ENCODE results near the gene RAF1. TPM values are rescaled to one million over a fixed set of nuclear protein-coding genes. Genes with fewer than 3 reads are reported as not detected.

The RAF1 gene
- total and polyA plus RNA-seq, 2 of the 8 experiments (the other 6 are each of a cell fraction or from before 2014, with no cell fraction given) = 103 to 118 TPM

- no peak overlapping the region for H3K23ac ChIP-seq (ENCODE audit: insufficient read length)
- H3K9ac ChIP-seq (replicated peaks in 1 of 4; ENCODE audit: extremely low read depth in 1 of 4, low read depth in 3 of 4, low read length in 3 of 4) = no peak overlapping the region
- DNase-seq (ENCODE audit: low read depth in 1 of 2, low spot score in 2 of 2) = no peak
- no peak overlapping the region for H2BK5ac ChIP-seq (ENCODE audit: low read depth, low read length)
- H3K4ac ChIP-seq (replicated peaks; ENCODE audit: insufficient read length, low read depth, low read length) = no peak overlapping the region
- 82% methylated on average over 7 of the region's 7 CpGs; no CpG with 5 or more reads in 1 of the 2 experiments for WGBS, 2 experiments (ENCODE audit: extremely low coverage in 1 of 2, insufficient coverage in 1 of 2, insufficient read length in 1 of 2, insufficient replicate concordance in 2 of 2, low coverage in 1 of 2, low lambda C conversion rate in 2 of 2, missing lambda C conversion rate in 1 of 2)
- no peak overlapping the region for H2BK20ac ChIP-seq (ENCODE audit: low read length)
- no peak overlapping the region for H2BK120ac ChIP-seq (replicated peaks; ENCODE audit: low read depth, low read length)
- no peak overlapping the region for H2AK5ac ChIP-seq (ENCODE audit: low read depth, low read length)
- H3K4me1 ChIP-seq (replicated peaks in 1 of 4; ENCODE audit: control insufficient read depth in 3 of 4, insufficient read depth in 4 of 4, low read length in 3 of 4) = no peaks in the 10 kb centered on the region
- no peaks in the 10 kb centered on the region for H3K9me3 ChIP-seq (ENCODE audit: insufficient read depth in 2 of 2, low read depth in 1 of 2, low read length in 1 of 2)
- no peaks in the 10 kb centered on the region; the same call in 1 of the 2 replicates for H3K79me1 ChIP-seq (ENCODE audit: low read depth, low read length)
- no peak overlapping the region for H3K27ac ChIP-seq (ENCODE audit: low read depth, low read length)
- no peaks in the 10 kb centered on the region for H3K27me3 ChIP-seq (replicated peaks in 1 of 4; ENCODE audit: control insufficient read depth in 3 of 4, extremely low read depth in 1 of 4, insufficient read depth in 3 of 4, low read length in 3 of 4)
- H3K36me3 ChIP-seq (ENCODE audit: control insufficient read depth in 2 of 4, insufficient read depth in 4 of 4, low read length in 3 of 4) = peaks cover 22 to 68% (median 59%) of the 10 kb centered on the region in 4 experiments; a peak in 7 of 8 replicates
- H2BK12ac ChIP-seq (ENCODE audit: low read depth, low read length) = no peak overlapping the region
- no peak overlapping the region for H2BK15ac ChIP-seq (ENCODE audit: low read length)
- POLR2A ChIA-PET (ENCODE audit: partially characterized antibody) = interaction anchor here (0.6 to 1.1 kb wide), 3 partner anchors 14 to 85 kb away, joined by 3 read pairs; no protein-coding TSS in a partner anchor
- no peak overlapping the region for H3K4me2 ChIP-seq (ENCODE audit: insufficient read depth in 1 of 2, low read depth in 2 of 2, low read length in 2 of 2)
- CTCF ChIA-PET (ENCODE audit: partially characterized antibody) = interaction anchor here (0.6 to 2.3 kb wide), 4 partner anchors 9 to 118 kb away, joined by 3 to 6 read pairs (median 5); no protein-coding TSS in a partner anchor
- no peak overlapping the region for H2AFZ ChIP-seq (ENCODE audit: low read length)
- H3K23me2 ChIP-seq (ENCODE audit: low read depth, low read length) = no peaks in the 10 kb centered on the region
- H4K91ac ChIP-seq (replicated peaks; ENCODE audit: insufficient read length, low read length) = no peak overlapping the region
- FAIRE-seq = no peak
- no peak overlapping the region for H4K8ac ChIP-seq (ENCODE audit: extremely low read depth, insufficient read depth, low read length)
- peaks cover 6% of the 10 kb centered on the region in 2 experiments for H4K20me1 ChIP-seq (replicated peaks in 1 of 2; ENCODE audit: control insufficient read depth in 1 of 2, insufficient read depth in 2 of 2, low read length in 2 of 2)
- H3K18ac ChIP-seq (ENCODE audit: extremely low read depth, low read length) = no peak overlapping the region
- no peak overlapping the region for H4K5ac ChIP-seq (ENCODE audit: insufficient read length, low read depth, low read length)
- H3K79me2 ChIP-seq (ENCODE audit: control insufficient read depth in 1 of 2, insufficient read depth in 2 of 2, low read length in 2 of 2) = no peaks in the 10 kb centered on the region
- H3K4me3 ChIP-seq (ENCODE audit: extremely low read depth in 1 of 4, insufficient read depth in 2 of 4, low read depth in 3 of 4, low read length in 4 of 4) = no peak overlapping the region
- no peak overlapping the region for H3K56ac ChIP-seq (replicated peaks; ENCODE audit: insufficient read length, low read depth, low read length)
- H3K14ac ChIP-seq (ENCODE audit: insufficient read length) = no peak overlapping the region
- no peak for TF ChIP-seq BACH1 (IDR thresholded peaks at IDR 0.05; ENCODE audit: low read length)
- TF ChIP-seq BRCA1 (IDR thresholded peaks at IDR 0.05; ENCODE audit: low read depth, low read length) = no peak
- no peak for TF ChIP-seq ATF2 (IDR thresholded peaks at IDR 0.05; ENCODE audit: low read length)
- no peak for TF ChIP-seq HDAC2 (IDR thresholded peaks at IDR 0.05; ENCODE audit: borderline replicate concordance in 1 of 2, low read depth in 2 of 2, low read length in 2 of 2)
- TF ChIP-seq ASH2L (IDR thresholded peaks at IDR 0.05; ENCODE audit: low read length) = no peak
- TF ChIP-seq TCF12 (IDR thresholded peaks at IDR 0.05; ENCODE audit: low read depth, low read length) = no peak
- no peak for TF ChIP-seq EGR1 (IDR thresholded peaks at IDR 0.05; ENCODE audit: borderline replicate concordance, low read depth, low read length)
- TF ChIP-seq YY1 (IDR thresholded peaks at IDR 0.05; ENCODE audit: low read depth, low read length) = no peak
- no peak for TF ChIP-seq RAD21 (IDR thresholded peaks at IDR 0.05 in 1 of 2, conservative IDR thresholded peaks at IDR 0.05 in 1 of 2; ENCODE audit: low read depth in 2 of 2, low read length in 2 of 2)
- no peak for TF ChIP-seq POLR2A (IDR thresholded peaks at IDR 0.05; ENCODE audit: control extremely low read depth in 1 of 2, low read depth in 2 of 2, low read length in 2 of 2)
Measured at GRCh38 chr3:12588039-12589009, 75.6 kb downstream of the RAF1 start.
